ENCODE results near the gene GGT7. TPM values are rescaled to one million over a fixed set of nuclear protein-coding genes. Genes with fewer than 3 reads are reported as not detected.

GGT7 gene
- total and polyA plus RNA-seq, 2 of the 4 experiments (the other 2 are of a cell fraction) = 3.4 to 25.9 TPM

DNA sequence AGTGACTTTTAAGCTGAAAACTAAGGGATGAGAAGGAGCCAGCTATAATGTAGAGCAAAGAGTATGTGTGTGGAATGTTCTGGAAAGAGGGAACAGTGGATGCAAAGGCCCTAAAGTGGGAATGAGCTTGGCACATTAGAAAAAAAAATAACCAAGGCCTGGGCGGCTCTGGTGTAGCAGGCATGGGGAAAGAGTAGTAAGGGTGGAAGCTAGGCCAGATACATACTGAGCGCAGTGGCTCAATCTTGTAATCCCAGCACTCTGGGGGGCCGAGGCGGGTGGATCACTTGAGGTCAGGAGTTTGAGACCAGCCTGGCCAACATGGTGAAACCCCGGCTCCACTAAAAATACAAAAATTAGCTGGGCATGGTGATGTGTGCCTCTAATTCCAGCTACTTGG is 8.4 kb downstream of the GGT7 start:
- dilution Hi-C loops (cut with HindIII; ENCODE audit: low sequenced_read_pairs, unreplicated experiment) (no loop called here), in situ Hi-C loops (cut with MboI; ENCODE audit: low sequenced_read_pairs) (loop anchor here (25.0 kb wide), 1 partner anchor 398 kb away; no protein-coding TSS in a partner anchor), intact Hi-C loops (cut with micrococcal nuclease) (no loop called here)
- Histone ChIP-seq H3K27me3 (ENCODE audit: control insufficient read depth, insufficient read depth, low read length) (no peaks in the 10 kb centered on the region), H3K23ac (ENCODE audit: low read depth, low read length) (no peak overlapping the region), H3K14ac (replicated peaks; ENCODE audit: low read depth, low read length) (no peak overlapping the region), H3K9me1 (ENCODE audit: insufficient read depth, low read length) (no peaks in the 10 kb centered on the region), H2AK9ac (replicated peaks; ENCODE audit: low read depth, low read length, poor library complexity) (no peak overlapping the region), H3K4ac (ENCODE audit: low read depth, low read length) (no peak overlapping the region), H3K4me3 (ENCODE audit: insufficient read depth, low read depth, low read length) (no peak overlapping the region), H3K56ac (ENCODE audit: extremely low read depth, insufficient read depth, low read length) (no peak overlapping the region), H4K91ac (ENCODE audit: insufficient read depth, low read depth, low read length) (no peak overlapping the region), H3K18ac (ENCODE audit: low read depth, low read length) (no peak overlapping the region), H2AFZ (replicated peaks; ENCODE audit: low read length, poor library complexity) (no peak overlapping the region), H2BK15ac (ENCODE audit: low read depth, low read length) (no peak overlapping the region), H3K4me2 (ENCODE audit: low read depth, low read length) (no peak overlapping the region), H2BK120ac (ENCODE audit: low read depth, low read length) (no peak overlapping the region), H4K8ac (ENCODE audit: low read depth in 2 of 2, low read length in 2 of 2) (no peak overlapping the region), H4K20me1 (ENCODE audit: insufficient read depth, low read length) (no peaks in the 10 kb centered on the region; the same call in 1 of the 2 replicates), H3K9ac (ENCODE audit: low read depth, low read length) (no peak overlapping the region), H2BK5ac (ENCODE audit: low read depth, low read length, poor library complexity, severe bottlenecking) (no peak overlapping the region), H4K5ac (ENCODE audit: low read depth, low read length) (no peak overlapping the region), H3K27ac (ENCODE audit: insufficient read depth, low read length) (no peak overlapping the region), H3K4me1 (ENCODE audit: control insufficient read depth, insufficient read depth, low read length) (no peaks in the 10 kb centered on the region), H3K9me3 (ENCODE audit: control insufficient read depth, insufficient read depth, low read length) (no peaks in the 10 kb centered on the region), H3K79me1 (ENCODE audit: low read depth in 1 of 2, low read length in 2 of 2) (peaks cover 8 to 15% of the 10 kb centered on the region in 2 experiments; a peak in 2 of 4 replicates), H2AK5ac (ENCODE audit: low read depth, low read length) (no peak overlapping the region), H2BK20ac (ENCODE audit: low read depth, low read length) (no peak overlapping the region), H3K36me3 (ENCODE audit: control insufficient read depth, insufficient read depth, low read length) (peaks cover 20% of the 10 kb centered on the region)
- ATAC-seq (ENCODE audit: low read depth) = no peak
- TF ChIP-seq CEBPB (IDR thresholded peaks at IDR 0.05; ENCODE audit: low read depth, low read length) (no peak), RAD21 (IDR thresholded peaks at IDR 0.05; ENCODE audit: low read length) (no peak), MXI1 (IDR thresholded peaks at IDR 0.05; ENCODE audit: borderline replicate concordance, low read depth, low read length) (no peak), CHD1 (IDR thresholded peaks at IDR 0.05; ENCODE audit: low read depth, low read length) (no peak), NFE2L2 (IDR thresholded peaks at IDR 0.05; ENCODE audit: low read depth, low read length) (no peak), SMC3 (IDR thresholded peaks at IDR 0.05; ENCODE audit: low read depth, low read length) (no peak), RCOR1 (IDR thresholded peaks at IDR 0.05; ENCODE audit: insufficient replicate concordance, low read length) (no peak)
- TF ChIP-seq, protein P1, sequence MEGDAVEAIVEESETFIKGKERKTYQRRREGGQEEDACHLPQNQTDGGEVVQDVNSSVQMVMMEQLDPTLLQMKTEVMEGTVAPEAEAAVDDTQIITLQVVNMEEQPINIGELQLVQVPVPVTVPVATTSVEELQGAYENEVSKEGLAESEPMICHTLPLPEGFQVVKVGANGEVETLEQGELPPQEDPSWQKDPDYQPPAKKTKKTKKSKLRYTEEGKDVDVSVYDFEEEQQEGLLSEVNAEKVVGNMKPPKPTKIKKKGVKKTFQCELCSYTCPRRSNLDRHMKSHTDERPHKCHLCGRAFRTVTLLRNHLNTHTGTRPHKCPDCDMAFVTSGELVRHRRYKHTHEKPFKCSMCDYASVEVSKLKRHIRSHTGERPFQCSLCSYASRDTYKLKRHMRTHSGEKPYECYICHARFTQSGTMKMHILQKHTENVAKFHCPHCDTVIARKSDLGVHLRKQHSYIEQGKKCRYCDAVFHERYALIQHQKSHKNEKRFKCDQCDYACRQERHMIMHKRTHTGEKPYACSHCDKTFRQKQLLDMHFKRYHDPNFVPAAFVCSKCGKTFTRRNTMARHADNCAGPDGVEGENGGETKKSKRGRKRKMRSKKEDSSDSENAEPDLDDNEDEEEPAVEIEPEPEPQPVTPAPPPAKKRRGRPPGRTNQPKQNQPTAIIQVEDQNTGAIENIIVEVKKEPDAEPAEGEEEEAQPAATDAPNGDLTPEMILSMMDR (conservative IDR thresholded peaks at IDR 0.05; ENCODE audit: low read depth, low read length) = no peak
- TF ChIP-seq, protein P2, sequence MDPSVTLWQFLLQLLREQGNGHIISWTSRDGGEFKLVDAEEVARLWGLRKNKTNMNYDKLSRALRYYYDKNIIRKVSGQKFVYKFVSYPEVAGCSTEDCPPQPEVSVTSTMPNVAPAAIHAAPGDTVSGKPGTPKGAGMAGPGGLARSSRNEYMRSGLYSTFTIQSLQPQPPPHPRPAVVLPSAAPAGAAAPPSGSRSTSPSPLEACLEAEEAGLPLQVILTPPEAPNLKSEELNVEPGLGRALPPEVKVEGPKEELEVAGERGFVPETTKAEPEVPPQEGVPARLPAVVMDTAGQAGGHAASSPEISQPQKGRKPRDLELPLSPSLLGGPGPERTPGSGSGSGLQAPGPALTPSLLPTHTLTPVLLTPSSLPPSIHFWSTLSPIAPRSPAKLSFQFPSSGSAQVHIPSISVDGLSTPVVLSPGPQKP (IDR thresholded peaks at IDR 0.05; ENCODE audit: borderline replicate concordance, low read depth, low read length) = no peak
- 100% methylated on average over 1 of the region's 5 CpGs; no CpG with 5 or more reads in 1 of the 2 experiments for WGBS, 2 experiments (ENCODE audit: extremely low coverage in 2 of 2, insufficient read length in 1 of 2)
- CTCF ChIA-PET = interaction anchor here (0.9 kb wide), 1 partner anchor 10 kb away, joined by 3 read pairs; no protein-coding TSS in a partner anchor
- no peak for DNase-seq
- BruUV-seq (replicated peaks) = no TSS peak
- POLR2A ChIA-PET (ENCODE audit: unreplicated experiment) = no interaction called here
